Vagina (tissue), 2 donors: ENCODE measurements around the gene EDN1.

Experiments used
- CTCF ChIP-seq, 3 experiments: fragments of 450-650 bp in 2 of 3; fragments of 200-600 bp in 1 of 3; sonication (generic) in 1 of 3; IDR thresholded peaks; one replicate each; pipeline ENCODE4 v1.5.1; 2017 to 2019; ENCODE audit warnings: antibody characterized with exemption in 3 of 3, mild to moderate bottlenecking in 2 of 3, moderate library complexity in 2 of 3
- POLR2A ChIP-seq, 2 donors: fragments of 450-650 bp; IDR thresholded peaks; one replicate each; pipeline ENCODE4 v1.6.1; 2017; ENCODE audit warnings: antibody characterized with exemption in 2 of 2, mild to moderate bottlenecking in 2 of 2, moderate library complexity in 2 of 2
- POLR2AphosphoS5 ChIP-seq, 2 donors: sonication (generic); formaldehyde crosslinking; IDR thresholded peaks; one replicate each; pipeline ENCODE4 v1.9.0; 2017; ENCODE audit warnings: antibody characterized with exemption in 2 of 2, mild to moderate bottlenecking in 2 of 2, low read depth in 1 of 2; ENCODE audit not compliant: insufficient read depth in 1 of 2

GRCh38 chr6:12270551-12271230 lies 19.5 kb upstream of the EDN1 start:
- no peak for TF ChIP-seq CTCF (IDR thresholded peaks at IDR 0.05)
- TF ChIP-seq POLR2A (IDR thresholded peaks at IDR 0.05), result no peak
- no peak for TF ChIP-seq POLR2AphosphoS5 (IDR thresholded peaks at IDR 0.05; ENCODE audit: insufficient read depth in 1 of 2, low read depth in 1 of 2)
